A549 (cell line): ENCODE measurements around the gene GALNT12.

Experiments
- CTCF ChIP-seq: fragments of >200 bp; sonication (Bioruptor Twin); formaldehyde crosslinking; IDR thresholded peaks from 3 replicates; pipeline ENCODE4 v1.5.1; 2016
- EP300 ChIP-seq, 2 experiments: fragments of >200 bp; sonication (Bioruptor Twin); formaldehyde crosslinking; IDR thresholded peaks; 2 replicates in 1 of 2; 3 replicates in 1 of 2; pipeline ENCODE4 v1.6.1; 2016 to 2017
- NPAS2 ChIP-seq: fragments of 250-450 bp; sonication (Bioruptor Pico); IDR thresholded peaks from 2 replicates; pipeline ENCODE4 v1.8.0; 2022; ENCODE audit warnings: mild to moderate bottlenecking, moderate library complexity, borderline replicate concordance
- POLR2A ChIP-seq: IDR thresholded peaks from 2 replicates; pipeline ENCODE4 v1.6.1; 2012; ENCODE audit warnings: mild to moderate bottlenecking, low read length

DNA sequence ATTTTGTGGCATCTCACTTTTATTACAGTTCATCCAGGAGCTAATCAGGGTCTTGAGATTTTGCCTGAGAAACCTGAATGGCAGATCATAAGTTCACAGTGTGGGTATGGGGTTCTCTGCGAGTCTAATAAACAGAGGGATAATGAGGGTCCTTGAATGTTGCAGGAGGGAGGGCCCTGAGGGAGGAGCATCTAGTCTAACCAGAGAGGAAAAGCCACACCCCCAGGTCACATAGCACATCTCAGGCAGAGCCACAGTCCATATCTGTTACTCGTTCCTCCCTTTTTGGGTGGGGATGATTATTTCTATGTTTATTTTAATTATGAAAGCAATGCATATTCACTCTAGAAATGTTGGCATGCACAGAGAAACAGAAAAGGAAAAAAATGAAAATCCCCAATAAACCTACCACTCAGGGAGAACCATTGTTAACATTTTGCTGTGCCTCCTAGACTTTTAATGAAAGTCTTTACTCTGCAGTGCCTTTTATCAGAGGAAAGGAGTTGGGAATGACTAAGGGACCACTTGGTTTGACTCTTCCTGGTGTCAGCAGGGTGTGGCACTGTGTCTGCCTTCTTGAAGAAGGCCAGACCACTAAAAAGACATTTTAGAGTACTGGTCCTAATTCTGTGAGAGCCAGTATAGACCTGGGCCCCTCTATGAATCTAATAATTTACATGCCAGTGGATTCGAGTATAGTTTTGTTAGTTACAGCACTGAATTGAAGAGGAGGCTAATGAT, 2.8 kb downstream of the GALNT12 start:
- TF ChIP-seq CTCF (no peak), POLR2A (no peak), EP300 (IDR thresholded peaks at IDR 0.05) (no peak), NPAS2 (no peak)
